ENCODE measurements around the gene HNRNPC. TPM values are rescaled to one million over a fixed set of nuclear protein-coding genes. Genes with fewer than 3 reads are reported as not detected.
A peak's percentile ranks its signal among the peaks of the same experiment; 100 is the strongest.
"Not testable (repeated sequence)": the region's sequence is repeated elsewhere in the genome, so short reads cannot be mapped to it uniquely, and the experiment has no call there.

The HNRNPC gene
- total RNA-seq, 1 donor from 2014 or later, result 402 TPM

GRCh38 chr14:21272661-21273060 lies 3.4 kb upstream of the HNRNPC start:
- not testable (repeated sequence) for DNase-seq (ENCODE audit: low spot score)

DNA sequence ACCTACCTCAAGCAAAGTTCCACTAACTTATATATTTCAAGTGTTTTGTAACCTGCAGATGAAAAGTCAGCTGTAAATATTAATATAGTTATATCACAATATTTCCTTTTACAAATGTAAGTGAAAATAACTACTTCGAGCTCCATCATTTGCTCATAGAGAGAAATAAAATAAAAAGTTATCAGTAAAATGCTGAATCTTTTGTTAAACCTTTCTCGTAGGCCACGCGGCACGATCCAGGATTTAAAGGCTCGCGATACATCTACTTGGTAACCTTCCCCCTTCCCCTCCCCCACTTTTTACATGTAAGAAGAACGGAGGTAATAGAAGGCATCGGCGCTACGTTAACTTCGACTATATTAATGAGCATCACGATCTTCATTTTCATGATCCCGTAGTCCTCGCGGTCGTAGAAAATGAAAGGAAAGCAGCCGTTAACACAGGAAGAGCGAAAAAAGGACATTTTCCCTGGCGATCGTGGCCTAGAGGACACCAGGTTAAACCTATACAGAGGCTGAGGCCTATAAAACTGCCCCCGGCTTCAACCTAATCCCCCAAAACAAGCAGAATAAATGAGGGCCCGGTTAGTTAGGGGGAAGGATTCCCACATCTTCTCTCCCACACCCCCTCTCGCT lies 508 bp downstream of the HNRNPC start:
- DNase-seq (ENCODE audit: low spot score), result peak; percentile 45

GRCh38 chr14:21267886-21268616 lies 1.2 kb downstream of the HNRNPC start:
- DNase-seq (ENCODE audit: low spot score), result no peak

- DNase-seq (ENCODE audit: low spot score), result no peak
These were observed 1.8 kb downstream of the HNRNPC start for GRCh38 chr14:21267431-21267845.

GRCh38 chr14:21264025-21264801 lies 5.0 kb downstream of the HNRNPC start:
- DNase-seq (ENCODE audit: low spot score), result no peak

GRCh38 chr14:21263284-21264024 lies 5.8 kb downstream of the HNRNPC start:
- no peak for DNase-seq (ENCODE audit: low spot score)

DNA sequence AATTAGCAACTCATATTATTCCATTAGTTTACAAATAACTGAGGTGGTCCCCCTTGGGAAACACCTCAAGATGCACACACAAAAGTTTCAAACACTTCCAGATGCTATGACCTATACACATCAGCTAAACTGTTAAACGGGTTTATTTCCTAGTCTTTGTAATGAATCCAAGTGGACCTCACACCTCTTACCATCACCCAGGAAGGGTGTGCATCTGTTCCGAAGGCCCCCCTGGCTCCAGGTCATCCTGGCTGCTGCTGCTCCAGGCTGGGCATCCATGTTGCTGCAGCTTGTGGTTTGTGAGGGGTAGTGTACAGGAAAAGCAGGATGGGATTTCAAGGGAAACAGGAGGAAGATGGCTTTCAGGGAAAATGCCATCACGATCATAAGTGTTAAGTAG lies 6.8 kb downstream of the HNRNPC start:
- no peak for DNase-seq (ENCODE audit: low spot score)

GRCh38 chr14:21261824-21262223 lies 7.4 kb downstream of the HNRNPC start:
- no peak for DNase-seq (ENCODE audit: low spot score)

DNA sequence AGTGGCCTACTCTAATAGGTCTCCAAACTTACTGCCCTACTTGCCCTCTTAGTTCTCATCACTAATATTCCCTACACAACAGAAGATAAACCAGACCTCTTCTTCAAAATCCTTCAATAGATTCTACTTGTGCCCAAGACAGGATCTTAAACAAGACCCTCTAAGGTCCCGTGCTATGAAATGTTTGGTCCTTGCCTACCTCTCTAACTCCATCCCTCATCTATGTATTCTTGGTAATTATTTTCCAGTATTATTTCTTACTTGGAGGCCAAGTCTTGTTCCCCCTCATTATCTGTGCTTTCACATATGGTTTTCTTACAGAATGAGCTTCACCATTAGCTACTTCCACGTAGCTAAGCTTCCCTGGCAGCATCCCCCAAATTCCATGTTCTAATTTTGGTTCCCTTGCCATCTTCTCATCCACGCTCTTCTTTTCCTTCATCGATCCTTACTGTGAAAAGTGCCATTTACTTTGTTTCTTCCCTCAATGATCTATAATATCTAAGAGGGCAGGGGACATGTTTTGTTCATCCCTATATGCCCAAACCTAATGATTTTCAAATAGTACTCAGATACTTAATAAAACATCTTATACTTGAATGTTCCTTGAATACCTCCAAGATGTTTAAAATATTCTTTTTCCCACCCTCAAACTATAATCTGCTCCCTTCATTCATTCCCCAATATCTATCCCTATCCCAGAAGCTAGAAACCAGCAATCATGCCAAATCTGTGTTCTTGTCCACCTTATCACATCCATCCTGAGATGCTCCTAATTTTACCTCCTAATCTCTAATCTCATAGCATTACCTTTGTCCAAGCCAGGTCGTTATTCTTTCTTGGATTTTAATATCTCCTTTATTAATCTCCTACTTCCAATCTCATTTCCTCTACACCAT lies 10.1 kb downstream of the HNRNPC start:
- DNase-seq (ENCODE audit: low spot score), result no peak

- no peak for DNase-seq (ENCODE audit: low spot score)
These were observed 11.0 kb downstream of the HNRNPC start for GRCh38 chr14:21258005-21258888.

DNA sequence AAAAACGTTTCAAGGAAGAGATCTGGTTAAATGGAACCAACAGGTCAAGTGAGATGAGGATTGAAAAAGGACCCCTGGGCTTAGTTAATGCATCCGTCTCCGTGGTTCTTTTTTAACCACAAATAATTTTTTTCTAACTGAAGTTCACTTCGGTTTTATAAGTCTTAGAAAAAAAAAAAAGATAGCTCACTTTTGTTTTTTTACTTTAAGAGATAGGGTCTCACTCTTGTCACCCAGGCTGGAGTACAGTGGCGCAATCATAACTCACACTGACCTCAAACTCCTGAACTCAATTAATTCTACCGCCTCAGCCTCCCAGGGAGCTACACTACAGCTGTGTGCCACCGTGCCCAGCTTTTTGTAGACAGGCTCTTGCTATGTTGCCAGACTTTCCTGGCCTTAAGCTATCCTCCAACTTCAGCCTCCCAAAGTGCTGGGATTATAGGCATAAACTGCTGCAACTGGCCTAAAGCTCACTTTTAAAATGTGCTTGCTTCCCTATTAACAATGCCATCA lies 11.8 kb downstream of the HNRNPC start:
- DNase-seq (ENCODE audit: low spot score), result no peak

DNA sequence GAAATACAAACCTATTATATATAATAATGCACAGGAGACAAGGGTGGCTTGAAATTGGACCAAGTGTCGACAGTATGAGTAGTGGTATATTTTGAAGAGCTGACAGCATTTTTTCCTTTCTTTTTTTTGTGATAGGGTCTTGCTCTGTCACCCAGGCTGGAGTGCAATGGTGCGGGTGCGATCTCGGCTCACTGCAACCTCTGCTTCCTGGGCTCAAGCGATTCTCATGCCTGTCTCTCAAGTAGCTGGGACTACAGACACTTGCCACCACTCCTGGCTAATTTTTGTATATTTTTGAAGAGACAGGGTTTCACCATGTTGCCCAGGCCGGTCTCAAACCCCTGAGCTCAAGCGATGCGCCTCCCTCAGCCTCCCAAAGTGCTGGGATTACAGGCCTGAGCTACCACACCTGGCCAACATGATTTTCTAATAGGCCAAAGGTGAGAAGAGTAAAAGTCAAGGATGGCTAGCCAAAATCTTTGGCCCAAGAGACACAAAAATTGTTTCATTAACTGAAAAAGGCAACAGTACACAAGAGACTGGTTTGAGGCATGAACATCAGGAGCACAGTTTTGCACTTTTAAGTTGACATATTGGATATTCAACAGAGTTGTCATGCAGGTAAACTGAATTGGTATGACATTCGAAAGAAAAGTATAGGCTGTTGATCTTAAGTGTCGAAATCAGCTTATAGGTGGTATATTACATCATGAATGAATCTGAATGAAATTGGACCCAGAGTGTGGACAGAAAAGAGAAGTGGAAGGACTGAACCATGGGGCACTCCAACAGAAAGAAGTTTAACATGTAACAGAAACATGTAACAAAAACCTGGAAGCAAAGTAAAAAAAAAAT lies 12.5 kb downstream of the HNRNPC start:
- DNase-seq (ENCODE audit: low spot score), result no peak

DNA sequence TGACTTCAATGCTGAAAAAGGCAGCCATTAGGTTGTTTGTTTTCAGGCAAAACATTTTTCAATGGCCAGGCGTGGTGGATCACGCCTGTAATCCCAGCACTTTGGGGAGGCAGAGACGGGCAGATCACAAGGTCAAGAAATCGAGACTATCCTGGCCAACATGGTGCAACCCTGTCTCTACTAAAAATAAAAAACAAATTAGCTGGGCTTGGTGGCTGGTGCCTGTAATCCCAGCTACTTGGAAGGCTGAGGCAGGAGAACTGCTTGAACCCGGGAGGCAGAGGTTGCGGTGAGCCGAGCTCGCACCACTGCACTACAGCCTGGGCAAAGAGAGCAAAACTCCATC lies 13.2 kb downstream of the HNRNPC start:
- DNase-seq (ENCODE audit: low spot score), result not testable (repeated sequence)

- DNase-seq (ENCODE audit: low spot score), result no peak
These were observed 13.7 kb downstream of the HNRNPC start for GRCh38 chr14:21255385-21256101.

DNA sequence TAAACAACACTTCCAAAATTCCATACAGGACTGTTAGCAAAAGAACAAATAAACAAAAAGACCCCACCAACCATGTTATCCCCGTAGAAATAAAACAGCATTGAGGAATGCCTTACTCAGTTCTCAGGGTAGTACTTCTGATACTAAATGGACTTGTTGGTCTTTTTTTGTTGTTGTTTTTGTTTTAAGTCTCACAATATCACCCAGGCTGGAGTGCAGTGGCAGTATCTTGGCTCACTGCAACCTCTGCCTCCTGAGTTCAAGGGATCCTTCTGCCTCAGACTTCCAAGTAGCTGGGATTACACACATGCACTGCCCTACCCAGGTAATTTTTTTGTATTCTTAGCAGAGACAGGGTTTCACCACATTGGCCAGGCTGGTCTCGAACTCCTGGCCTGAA lies 17.1 kb downstream of the HNRNPC start:
- no peak for DNase-seq (ENCODE audit: low spot score)

- no peak for DNase-seq (ENCODE audit: low spot score)
These were observed 18.0 kb downstream of the HNRNPC start for GRCh38 chr14:21251215-21251614.

- DNase-seq (ENCODE audit: low spot score), result no peak
These were observed 20.4 kb downstream of the HNRNPC start for GRCh38 chr14:21248739-21249411.

GRCh38 chr14:21248338-21248737 lies 20.9 kb downstream of the HNRNPC start:
- DNase-seq (ENCODE audit: low spot score), result no peak
